ENCODE data around the gene CTNNBL1.

The CTNNBL1 gene

DNA sequence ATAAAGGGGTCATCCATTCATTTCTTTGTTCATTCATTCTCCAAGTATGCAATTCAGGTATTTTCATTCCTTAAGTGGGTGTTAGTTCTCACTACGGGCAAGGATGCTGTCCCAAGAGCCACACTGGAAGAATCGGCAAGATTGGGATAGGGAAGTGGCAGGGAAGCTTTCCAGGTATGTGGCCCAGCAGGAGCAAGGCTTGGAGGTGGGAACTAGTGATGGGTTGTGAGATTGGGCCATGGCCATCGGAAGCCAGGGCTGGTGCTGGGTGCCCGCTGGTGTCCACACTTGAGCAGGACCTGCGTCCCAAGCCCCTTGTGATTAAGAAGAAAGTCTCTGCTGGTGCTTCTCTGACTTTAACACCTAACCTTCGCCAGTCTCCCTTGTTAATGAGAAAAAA, 224.2 kb downstream of the CTNNBL1 start:
- TF ChIP-seq, protein P1, sequence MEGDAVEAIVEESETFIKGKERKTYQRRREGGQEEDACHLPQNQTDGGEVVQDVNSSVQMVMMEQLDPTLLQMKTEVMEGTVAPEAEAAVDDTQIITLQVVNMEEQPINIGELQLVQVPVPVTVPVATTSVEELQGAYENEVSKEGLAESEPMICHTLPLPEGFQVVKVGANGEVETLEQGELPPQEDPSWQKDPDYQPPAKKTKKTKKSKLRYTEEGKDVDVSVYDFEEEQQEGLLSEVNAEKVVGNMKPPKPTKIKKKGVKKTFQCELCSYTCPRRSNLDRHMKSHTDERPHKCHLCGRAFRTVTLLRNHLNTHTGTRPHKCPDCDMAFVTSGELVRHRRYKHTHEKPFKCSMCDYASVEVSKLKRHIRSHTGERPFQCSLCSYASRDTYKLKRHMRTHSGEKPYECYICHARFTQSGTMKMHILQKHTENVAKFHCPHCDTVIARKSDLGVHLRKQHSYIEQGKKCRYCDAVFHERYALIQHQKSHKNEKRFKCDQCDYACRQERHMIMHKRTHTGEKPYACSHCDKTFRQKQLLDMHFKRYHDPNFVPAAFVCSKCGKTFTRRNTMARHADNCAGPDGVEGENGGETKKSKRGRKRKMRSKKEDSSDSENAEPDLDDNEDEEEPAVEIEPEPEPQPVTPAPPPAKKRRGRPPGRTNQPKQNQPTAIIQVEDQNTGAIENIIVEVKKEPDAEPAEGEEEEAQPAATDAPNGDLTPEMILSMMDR (IDR thresholded peaks at IDR 0.05; ENCODE audit: low read depth, low read length), result no peak
- DNase-seq (ENCODE audit: low read depth in 2 of 2), result no peak

DNA sequence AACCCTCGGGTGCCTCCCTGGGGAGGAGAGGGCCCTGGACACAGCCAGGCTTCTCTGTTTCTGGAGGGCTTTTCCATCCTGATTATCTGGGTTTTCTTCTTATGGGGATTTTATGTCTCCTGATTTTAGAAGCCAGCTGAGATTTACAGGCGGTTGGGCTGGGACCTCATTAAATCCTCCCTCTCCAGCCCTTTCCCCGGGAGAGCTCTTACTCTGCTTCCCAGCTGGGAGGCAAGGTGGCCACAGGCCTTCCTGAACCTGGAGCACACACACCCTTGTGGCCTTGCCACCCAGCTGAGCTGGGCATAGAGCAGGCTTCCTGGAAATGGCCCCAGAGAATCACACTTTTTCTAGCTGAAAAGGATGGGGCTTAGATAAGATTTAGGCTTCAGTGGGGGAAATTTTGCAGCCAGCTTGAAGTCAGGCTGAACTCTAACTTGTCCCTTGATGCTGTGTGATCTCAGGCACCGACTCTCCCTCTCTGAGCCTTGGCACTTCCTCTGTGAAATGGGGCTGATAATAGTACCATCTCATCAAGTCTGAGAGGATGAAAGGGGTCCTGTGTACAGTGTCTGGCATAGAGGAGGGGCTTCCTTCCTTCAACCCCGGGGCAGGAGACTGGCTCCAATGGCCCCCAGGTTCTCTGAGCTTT, 225.7 kb downstream of the CTNNBL1 start:
- no peak overlapping the region for H3K4me3 ChIP-seq (replicated peaks in 1 of 2; ENCODE audit: low read depth in 2 of 2, low read length in 2 of 2)
- TF ChIP-seq, protein P1 (IDR thresholded peaks at IDR 0.05; ENCODE audit: low read depth, low read length), result no peak
- no peak for DNase-seq (ENCODE audit: low read depth in 2 of 2)

More for the DNA sequence above, 224.2 kb downstream of the CTNNBL1 start:
- H3K4me3 ChIP-seq (replicated peaks in 1 of 2; ENCODE audit: low read depth in 2 of 2, low read length in 2 of 2), result no peak overlapping the region

DNA sequence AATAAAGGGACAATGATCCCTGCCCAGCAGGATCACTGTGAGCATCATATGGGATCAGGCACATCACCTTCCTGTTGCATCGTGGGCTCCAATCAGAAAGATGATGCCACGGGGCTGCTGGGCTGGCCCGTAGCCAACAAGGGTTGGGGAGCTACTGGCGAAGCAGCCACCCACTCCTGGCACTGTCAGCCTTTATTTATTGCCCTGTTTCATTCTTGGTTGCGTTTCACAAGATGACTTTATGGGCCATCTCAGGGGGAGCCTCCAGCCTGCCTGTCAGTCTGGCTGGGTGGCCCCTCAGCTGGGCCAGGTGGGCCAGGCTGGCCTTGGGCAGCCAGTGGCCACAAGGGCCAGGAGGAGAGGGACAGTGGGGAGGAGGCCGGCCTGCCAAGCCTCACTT, 226.4 kb downstream of the CTNNBL1 start:
- no peak for DNase-seq (ENCODE audit: low read depth in 2 of 2)
- no peak overlapping the region for H3K4me3 ChIP-seq (replicated peaks in 1 of 2; ENCODE audit: low read depth in 2 of 2, low read length in 2 of 2)
- TF ChIP-seq, protein P1 (IDR thresholded peaks at IDR 0.05; ENCODE audit: low read depth, low read length), result no peak

DNA sequence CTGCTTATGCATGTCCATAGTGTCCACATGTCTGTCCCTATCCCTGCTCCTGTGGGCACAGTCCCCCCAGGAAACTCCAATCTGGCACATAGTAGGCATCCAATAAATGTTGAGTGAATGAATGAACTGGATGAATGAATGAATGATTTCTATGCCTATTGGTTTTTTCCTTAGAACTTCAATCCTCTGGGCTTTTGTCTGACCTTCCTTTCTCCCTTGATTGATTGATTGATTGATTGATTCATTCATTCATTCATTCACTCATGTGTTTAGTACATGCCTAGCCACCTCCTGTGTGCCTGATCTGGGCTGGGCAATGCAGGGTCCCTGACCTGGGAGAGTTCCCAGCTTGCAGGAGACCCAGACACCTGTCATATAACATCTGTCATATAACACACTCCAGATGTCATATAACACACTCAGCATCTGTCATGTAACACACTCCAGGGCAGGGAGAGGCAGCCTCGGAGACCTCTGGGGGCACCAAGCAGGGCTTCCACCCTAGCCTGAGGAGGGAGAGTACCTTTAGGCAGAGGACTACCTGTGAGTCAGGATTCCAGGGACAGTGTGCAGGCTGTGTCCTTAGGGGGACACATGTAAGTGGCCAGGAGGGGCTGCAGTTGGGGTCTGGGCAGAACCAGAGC, 227.0 kb downstream of the CTNNBL1 start:
- TF ChIP-seq, protein P1 (IDR thresholded peaks at IDR 0.05; ENCODE audit: low read depth, low read length), result no peak
- H3K4me3 ChIP-seq (replicated peaks in 1 of 2; ENCODE audit: low read depth in 2 of 2, low read length in 2 of 2), result no peak overlapping the region
- DNase-seq (ENCODE audit: low read depth in 2 of 2), result no peak

DNA sequence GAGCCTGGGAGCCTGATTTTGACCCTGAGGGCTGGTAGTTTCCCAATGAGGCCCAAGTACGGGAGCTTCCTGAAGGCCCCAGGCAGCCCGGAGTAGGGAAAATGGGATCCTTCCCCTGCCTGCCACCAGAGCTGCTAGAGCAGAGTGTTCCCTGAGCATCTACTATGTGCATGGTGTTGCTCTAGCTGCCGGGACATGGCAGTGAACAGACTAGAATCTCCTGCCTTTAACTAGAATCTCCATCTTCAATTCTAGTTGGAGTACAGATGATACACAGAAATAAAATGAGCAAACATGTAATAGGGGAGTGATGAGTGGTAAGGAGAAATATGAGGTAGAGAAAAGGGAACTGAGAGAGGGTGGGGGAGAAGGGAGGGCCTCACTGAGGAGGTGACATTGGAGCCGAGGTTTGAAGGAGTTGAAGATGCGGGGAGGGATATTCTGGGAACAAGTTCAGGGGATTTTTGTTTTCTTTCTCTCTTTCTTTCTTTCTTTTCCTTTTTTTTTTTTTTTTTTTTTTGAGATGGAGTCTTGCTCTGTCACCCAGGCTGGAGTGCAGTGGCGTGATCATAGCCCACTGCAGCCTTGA, 227.6 kb downstream of the CTNNBL1 start:
- TF ChIP-seq, protein P1 (IDR thresholded peaks at IDR 0.05; ENCODE audit: low read depth, low read length), result no peak
- H3K4me3 ChIP-seq (replicated peaks in 1 of 2; ENCODE audit: low read depth in 2 of 2, low read length in 2 of 2), result no peak overlapping the region
- DNase-seq (ENCODE audit: low read depth in 2 of 2), result no peak

Measured in cardiac fibroblast (primary cell).